Renal cortical epithelial cell (primary cell): Measurements from ENCODE around the gene LDB3. TPM values are rescaled to one million over a fixed set of nuclear protein-coding genes. Genes with fewer than 3 reads are reported as not detected.
A peak's percentile ranks its signal among the peaks of the same experiment; 100 is the strongest.

Experiments
- DNase-seq: peaks from one replicate; pipeline ENCODE4 v3.0.0-alpha.2; 2011; ENCODE audit warnings: low read depth
- total RNA-seq: library from RNA; depleted of rRNA; stranded (reverse); fragments of >200 nt; gene quantifications from 2 replicates; pipeline ENCODE4 v1.2.3, GENCODE V29; 2014

Gene LDB3
- total RNA-seq, 1 donor from 2014 or later, result 0.05 TPM

GRCh38 chr10:86707505-86707904 is 39.2 kb downstream of the LDB3 start:
- DNase-seq, result no peak

- DNase-seq, result no peak
Measured at GRCh38 chr10:86708068-86708782, 39.9 kb downstream of the LDB3 start.

- no peak for DNase-seq
Measured at GRCh38 chr10:86708783-86709380, 40.6 kb downstream of the LDB3 start.

GRCh38 chr10:86709396-86710185 is 41.3 kb downstream of the LDB3 start:
- DNase-seq, result no peak

GRCh38 chr10:86710987-86711512 is 42.7 kb downstream of the LDB3 start:
- DNase-seq, result peak; percentile 47

GRCh38 chr10:86711513-86712316 is 43.4 kb downstream of the LDB3 start:
- DNase-seq, result peak; percentile 11

- DNase-seq, result no peak
Measured at GRCh38 chr10:86712317-86712707, 44.0 kb downstream of the LDB3 start.

GRCh38 chr10:86715156-86715795 is 47.0 kb downstream of the LDB3 start:
- no peak for DNase-seq

GRCh38 chr10:86715836-86716235 is 47.5 kb downstream of the LDB3 start:
- DNase-seq, result no peak

- no peak for DNase-seq
Measured at GRCh38 chr10:86716466-86716865, 48.2 kb downstream of the LDB3 start.

- no peak for DNase-seq
Measured at GRCh38 chr10:86718556-86718955, 50.2 kb downstream of the LDB3 start.

GRCh38 chr10:86721232-86721631 is 52.9 kb downstream of the LDB3 start:
- no peak for DNase-seq

GRCh38 chr10:86723009-86723408 is 54.7 kb downstream of the LDB3 start:
- DNase-seq, result no peak

- DNase-seq, result no peak
Measured at GRCh38 chr10:86724445-86724844, 56.1 kb downstream of the LDB3 start.

- no peak for DNase-seq
Measured at GRCh38 chr10:86725980-86726676, 57.8 kb downstream of the LDB3 start.

GRCh38 chr10:86726677-86726999 is 58.3 kb downstream of the LDB3 start:
- DNase-seq, result no peak

GRCh38 chr10:86727470-86727869 is 59.2 kb downstream of the LDB3 start:
- DNase-seq, result peak; percentile 41

- peak; percentile 33 for DNase-seq
Measured at GRCh38 chr10:86728056-86728455, 59.7 kb downstream of the LDB3 start.

- no peak for DNase-seq
Measured at GRCh38 chr10:86729677-86730076, 61.4 kb downstream of the LDB3 start.

- DNase-seq, result peak; percentile 31
Measured at GRCh38 chr10:86730227-86730626, 61.9 kb downstream of the LDB3 start.

GRCh38 chr10:86732771-86733170 is 64.5 kb downstream of the LDB3 start:
- no peak for DNase-seq
